Stimulated activated CD8-positive, alpha-beta memory T cell treated with anti-CD3 and anti-CD28 coated beads, Interleukin-4, amount 100 ng/mL, for 48 hours (primary cell): ENCODE measurements around the gene CHST3.
"Not testable (repeated sequence)": the region's sequence is repeated elsewhere in the genome, so short reads cannot be mapped to it uniquely, and the experiment has no call there.

ENCODE experiments used
- DNase-seq: peaks from one replicate; pipeline ENCODE4 v3.0.0-alpha.2; 2020

Gene CHST3

GRCh38 chr10:72013202-72013945 lies 49.2 kb downstream of the CHST3 start:
- no peak for DNase-seq

- DNase-seq: no peak
Observed at GRCh38 chr10:72014197-72014596, 50.0 kb downstream of the CHST3 start.

DNA sequence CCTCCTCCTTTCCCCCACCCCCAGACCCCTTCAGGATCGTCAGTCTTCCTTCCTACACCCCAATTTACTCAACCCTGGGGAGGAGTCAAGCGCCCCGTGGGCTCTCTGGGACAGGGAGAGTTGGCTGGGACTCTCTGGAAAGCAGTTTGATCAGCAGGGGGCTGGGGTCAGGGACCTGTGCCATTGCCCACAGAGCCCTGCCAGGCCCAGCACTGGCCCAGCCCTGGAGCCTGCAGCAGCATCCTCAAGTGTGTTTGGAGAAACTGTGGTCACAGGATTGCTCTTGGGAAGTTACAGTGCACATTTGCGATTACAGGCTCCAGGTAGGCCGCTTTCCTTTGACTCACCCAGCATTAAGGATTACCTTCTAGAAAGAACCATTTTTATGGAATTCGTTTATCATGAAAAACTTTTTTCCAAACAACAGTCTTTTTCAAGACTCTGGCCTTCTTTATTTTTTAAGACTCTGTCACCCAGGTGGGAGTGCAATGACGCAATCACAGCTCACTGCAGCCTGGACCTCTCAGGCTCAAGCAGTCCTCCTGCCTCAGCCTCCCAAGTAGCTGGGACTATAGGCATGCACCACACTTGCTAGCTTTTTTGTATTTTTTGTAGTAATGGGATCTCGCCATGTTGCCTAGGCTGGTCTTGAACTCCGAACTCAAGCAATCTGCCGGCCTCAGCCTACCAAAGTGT lies 50.7 kb downstream of the CHST3 start:
- no peak for DNase-seq

- no peak for DNase-seq
Observed at GRCh38 chr10:72015841-72016240, 51.6 kb downstream of the CHST3 start.

DNA sequence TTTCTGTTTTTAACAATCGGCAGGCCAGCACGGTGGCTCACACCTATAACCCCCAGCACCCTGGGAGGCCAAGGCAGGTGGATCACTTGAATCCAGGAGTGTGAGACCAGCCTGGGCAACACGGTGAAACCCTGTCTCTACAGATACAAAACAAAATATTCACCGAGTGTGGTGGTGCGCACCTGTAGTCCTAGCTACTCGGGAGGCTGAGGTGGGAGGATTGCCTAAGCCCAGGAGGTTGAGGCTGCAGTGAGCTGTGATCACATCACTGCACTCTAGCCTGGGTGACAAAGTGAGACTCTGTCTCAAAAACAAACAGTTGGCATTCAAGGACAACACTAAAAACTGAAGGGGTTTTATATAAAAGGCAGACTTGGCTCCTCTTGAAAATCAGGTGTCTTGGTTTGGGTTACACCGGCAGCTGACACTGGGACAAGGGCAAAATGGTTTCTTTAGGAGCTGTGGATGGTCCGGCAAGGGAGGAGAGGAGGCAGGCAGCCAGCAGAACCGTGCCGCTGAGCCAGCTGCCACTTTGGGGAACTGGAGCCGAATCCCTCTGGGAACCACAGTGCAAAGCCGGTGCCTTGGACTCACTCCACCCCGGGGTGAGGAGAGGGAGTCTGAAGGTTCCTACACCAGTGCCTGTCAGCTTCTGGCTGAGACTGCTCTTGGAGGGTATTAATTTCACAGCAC lies 52.6 kb downstream of the CHST3 start:
- DNase-seq: no peak

DNA sequence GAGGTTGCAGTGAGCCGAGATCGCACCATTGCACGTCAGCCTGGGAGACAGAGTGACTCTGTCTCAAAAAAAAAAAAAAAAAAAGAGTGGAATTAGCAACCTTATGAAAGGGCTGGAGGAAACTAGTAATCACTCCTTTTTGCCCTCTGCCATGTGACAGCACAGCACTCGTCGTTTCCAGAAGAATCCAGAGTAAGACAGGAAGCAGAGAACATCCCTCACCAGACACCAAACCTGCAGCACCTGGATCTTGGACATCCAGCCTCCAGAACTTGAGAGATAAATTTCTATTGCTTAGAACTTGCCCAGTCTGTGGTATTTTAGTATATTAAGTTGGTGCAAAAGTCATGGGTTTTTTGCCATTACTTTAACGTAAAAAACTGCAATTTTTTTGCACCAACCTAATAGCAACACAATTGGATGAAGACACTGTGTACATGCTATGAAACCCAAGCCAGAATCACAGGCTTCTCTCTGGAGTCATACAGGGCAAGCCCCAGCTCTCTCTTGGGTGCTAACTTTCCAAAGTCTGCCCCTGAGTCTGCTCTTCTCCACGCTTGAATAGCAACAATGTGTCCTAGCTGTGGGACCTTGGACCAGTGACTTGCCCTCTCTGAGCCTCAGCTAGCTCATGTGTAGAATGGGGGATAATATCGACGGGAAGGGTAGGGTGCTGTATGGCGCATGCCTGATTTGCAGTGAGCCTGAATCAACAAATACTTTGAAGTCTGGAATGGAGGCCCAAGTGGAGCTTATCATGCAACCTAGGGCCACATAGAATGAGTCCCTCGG lies 55.1 kb downstream of the CHST3 start:
- DNase-seq: no peak

DNA sequence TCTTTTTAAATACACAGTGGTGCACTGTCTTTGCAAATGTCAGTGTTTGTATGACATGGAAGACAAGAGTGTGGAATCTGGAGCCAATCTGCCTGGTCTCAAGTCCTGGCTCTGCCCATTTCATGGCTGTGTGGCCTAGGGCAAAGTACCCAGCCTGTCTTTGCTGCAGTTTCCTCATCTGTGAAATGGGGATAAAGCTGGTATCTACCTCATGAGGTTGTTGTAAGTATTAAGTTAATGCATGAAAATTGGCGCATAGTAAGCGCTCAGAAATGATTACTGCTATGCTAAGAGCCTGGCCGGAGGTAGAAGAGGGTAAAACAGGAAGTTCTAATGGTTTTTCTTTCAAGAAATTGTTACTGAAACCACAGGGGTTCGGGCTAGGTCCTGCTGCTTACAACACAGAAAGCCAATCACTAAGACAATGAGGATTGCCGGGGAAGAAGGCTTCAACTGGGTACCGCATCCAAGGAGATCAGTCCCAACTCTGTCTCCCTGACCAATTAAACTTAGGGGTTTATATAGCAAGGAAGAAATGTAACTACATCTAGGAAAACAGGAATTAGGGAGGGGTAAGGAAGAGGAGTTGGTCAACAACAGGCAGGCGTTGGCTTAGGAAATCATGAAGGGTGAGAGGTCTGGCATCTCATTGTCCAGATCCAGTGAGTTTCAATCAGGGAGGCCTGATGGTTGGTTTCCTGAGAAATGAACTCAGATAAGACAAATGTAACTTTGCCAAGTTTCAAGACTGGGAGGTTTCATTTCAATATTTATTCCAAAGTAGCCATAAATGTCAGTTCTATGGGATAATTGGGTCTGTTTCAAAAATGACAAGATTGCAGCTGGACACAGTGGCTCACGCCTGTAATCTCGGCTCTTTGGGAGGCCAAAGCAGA lies 57.0 kb downstream of the CHST3 start:
- no peak for DNase-seq

DNA sequence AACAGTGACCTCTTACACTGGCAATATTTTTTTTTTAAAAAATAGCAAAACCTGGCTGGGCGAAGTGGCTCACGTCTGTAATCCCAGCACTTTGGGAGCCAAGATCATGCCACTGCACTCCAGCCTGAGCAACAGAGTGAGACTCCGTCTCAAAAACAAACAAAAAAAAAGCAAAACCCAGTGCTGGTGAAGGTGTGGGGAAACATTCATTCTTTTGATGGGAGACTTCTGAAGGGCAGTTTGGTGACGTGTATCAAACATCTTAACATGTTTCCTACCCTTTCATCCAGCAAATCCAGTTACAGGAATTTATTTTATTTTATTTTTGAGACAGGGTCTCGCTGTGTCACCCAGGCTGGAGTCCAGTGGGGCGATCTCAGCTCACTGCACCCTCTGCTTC lies 58.0 kb downstream of the CHST3 start:
- no peak for DNase-seq

DNA sequence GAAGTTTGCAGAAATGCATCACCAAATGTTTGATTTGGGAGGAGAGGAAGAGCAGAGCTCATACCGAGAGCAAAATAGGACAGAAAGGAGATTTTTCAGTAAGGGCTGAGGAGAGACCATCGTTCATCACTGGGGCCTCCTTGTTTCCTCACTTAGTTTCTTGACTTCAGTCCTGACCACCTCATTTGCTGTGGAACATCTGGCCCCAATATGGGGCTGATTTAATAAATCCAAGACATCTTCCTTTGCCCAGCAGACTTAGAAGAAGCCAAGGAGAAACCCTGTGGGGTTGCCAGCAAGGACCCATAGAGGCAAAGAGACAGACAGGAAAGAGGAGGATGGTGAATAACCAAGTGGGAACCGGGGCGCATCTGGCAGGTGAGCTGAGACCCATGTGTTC lies 60.4 kb downstream of the CHST3 start:
- DNase-seq: no peak

DNA sequence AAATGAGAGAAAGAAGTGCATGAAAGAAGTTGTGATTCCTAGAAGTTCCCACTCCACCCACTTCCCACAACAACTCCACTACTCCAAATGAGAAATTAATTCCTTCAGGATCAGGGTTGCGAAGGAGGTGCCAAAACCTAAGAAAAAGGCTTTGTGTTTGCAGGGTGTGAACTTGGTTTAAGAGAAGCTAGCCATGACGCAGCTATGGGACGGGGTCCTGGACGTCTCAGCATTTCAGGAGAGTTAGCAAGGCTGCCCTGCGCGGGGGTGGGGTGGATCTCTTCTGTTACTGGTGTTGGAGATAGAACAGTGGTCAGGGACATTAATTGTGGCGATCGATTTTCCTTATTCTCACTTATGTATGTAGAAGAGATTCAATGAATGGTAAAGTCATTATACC lies 61.2 kb downstream of the CHST3 start:
- no peak for DNase-seq

- DNase-seq: no peak
Observed at GRCh38 chr10:72025832-72026231, 61.6 kb downstream of the CHST3 start.

GRCh38 chr10:72026278-72027111 lies 62.3 kb downstream of the CHST3 start:
- no peak for DNase-seq

DNA sequence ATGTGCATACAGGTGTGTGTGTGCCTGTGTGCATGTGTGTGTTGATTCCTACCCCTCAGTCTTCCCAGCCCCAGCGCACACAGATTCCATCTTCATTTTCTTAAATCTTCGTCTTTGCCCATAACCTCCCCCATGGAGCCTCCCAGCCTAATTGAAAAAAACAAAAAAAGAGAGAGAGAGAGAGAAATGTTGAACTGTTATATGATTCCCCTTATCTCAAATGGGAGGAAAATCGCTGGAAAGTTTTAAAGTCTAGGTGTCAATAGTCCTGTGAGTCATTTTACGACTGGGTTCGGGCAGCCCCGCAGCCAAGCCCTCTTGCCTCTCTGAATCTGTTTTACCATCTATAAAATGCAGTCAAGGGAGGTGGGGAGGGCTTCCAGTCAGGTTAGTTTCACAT lies 63.3 kb downstream of the CHST3 start:
- DNase-seq: no peak

GRCh38 chr10:72029414-72029813 lies 65.2 kb downstream of the CHST3 start:
- no peak for DNase-seq

DNA sequence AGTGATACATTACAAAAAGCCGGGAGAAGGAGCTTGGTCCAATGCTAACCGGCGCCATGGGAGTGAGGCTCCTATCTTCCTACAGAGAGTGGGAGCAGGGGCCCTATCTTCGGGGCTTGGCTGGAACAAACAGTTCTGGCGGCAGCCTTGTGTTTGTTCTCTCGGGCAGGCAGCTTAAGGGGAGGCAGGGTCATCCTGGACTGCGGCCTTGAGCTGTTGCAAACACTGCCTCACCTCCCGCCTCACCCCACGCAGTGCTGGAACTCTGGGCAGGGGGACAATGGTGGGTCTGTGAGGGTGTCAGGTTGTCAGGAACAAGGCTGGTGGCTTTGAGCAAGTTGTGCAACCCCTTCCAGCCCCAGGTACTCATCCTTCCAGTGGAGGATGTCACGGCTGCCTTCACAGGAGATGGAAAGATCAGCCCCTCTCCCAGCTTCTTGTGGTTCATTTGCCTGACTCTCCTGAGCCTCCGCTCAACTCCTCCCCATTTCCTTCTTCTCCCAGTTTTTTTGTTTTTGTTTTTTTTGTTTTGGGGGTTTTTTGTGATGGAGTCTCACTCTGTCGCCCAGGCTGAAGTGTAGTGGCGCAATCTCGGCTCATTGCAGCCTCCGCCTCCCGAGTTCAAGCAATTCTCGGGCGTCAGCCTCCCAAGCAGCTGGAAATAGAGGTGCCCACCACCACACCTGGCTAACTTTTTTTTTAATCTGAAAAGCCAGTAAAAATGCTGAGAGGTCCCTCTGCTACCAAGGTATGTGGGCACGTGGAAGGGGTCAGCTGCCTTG lies 66.8 kb downstream of the CHST3 start:
- no peak for DNase-seq

DNA sequence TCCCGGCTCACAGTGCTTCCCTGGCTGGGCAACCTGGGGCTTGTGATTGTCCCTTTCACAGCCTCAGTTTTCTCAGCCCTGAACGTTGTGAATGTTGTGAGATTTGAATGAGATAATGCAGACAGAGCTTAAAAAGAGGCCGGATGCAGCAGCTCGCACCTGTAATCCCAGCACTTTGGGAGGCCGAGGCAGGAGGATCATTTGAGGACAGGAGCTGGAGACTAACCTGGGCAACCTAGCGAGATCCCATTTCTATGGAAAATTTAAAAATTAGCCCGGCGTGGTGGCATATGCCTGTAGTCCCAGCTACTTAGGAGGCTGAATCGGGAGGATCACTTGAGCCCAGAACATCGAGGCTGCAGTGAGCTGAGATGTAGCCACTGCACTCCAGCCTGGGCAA lies 67.5 kb downstream of the CHST3 start:
- DNase-seq: no peak

GRCh38 chr10:72032409-72033162 lies 68.4 kb downstream of the CHST3 start:
- not testable (repeated sequence) for DNase-seq

- DNase-seq: no peak
Observed at GRCh38 chr10:72034040-72034499, 69.9 kb downstream of the CHST3 start.

GRCh38 chr10:72034761-72035160 lies 70.6 kb downstream of the CHST3 start:
- no peak for DNase-seq
